Keratinocyte (primary cell): ENCODE results near the gene RAB5IF. TPM values are rescaled to one million over a fixed set of nuclear protein-coding genes. Genes with fewer than 3 reads are reported as not detected.

Source experiments
- DNase-seq: peaks from one replicate; pipeline ENCODE4 v3.0.0-alpha.2; 2011; ENCODE audit warnings: low read depth, missing footprints, low spot score
- FAIRE-seq: peaks from 2 replicates; lab custom pipeline; 2011; peaks lifted over from hg19 to GRCh38; lab: Jason Lieb, UNC
- H2AFZ ChIP-seq: 2 replicates; pipeline ENCODE4 v1.6.0; 2012; ENCODE audit warnings: low read length, control low read depth, inconsistent platforms; ENCODE audit not compliant: control insufficient read depth
- H3K27ac ChIP-seq: 2 replicates; pipeline ENCODE4 v1.5.1; 2011; ENCODE audit warnings: low read length; ENCODE audit not compliant: control insufficient read depth, insufficient read depth
- H3K27me3 ChIP-seq: 3 replicates; pipeline ENCODE4 v1.6.0; 2011; ENCODE audit warnings: low read length; ENCODE audit not compliant: control insufficient read depth, insufficient read depth; ENCODE audit errors: extremely low read depth
- H3K36me3 ChIP-seq, 2 experiments: 2 replicates in 1 of 2; 3 replicates in 1 of 2; pipeline ENCODE4 v1.5.1; 2011; ENCODE audit warnings: low read length in 2 of 2, mild to moderate bottlenecking in 1 of 2; ENCODE audit not compliant: control insufficient read depth in 2 of 2, insufficient read depth in 2 of 2; ENCODE audit errors: extremely low read depth in 1 of 2
- H3K4me1 ChIP-seq: 3 replicates; pipeline ENCODE4 v1.5.1; 2011; ENCODE audit warnings: low read length; ENCODE audit not compliant: control insufficient read depth, insufficient read depth; ENCODE audit errors: extremely low read depth
- H3K4me2 ChIP-seq: 3 replicates; pipeline ENCODE4 v1.6.0; 2011; ENCODE audit warnings: low read depth, low read length; ENCODE audit not compliant: control insufficient read depth, insufficient read depth; ENCODE audit errors: extremely low read depth
- H3K4me3 ChIP-seq, 3 experiments: fragments of 200-600 bp in 1 of 3; sonication (generic) in 1 of 3; 2 replicates in 2 of 3; 3 replicates in 1 of 3; pipeline ENCODE4 v1.5.1; 2011 to 2016; ENCODE audit warnings: low read length in 3 of 3, mild to moderate bottlenecking in 3 of 3, control low read depth in 2 of 3, inconsistent platforms in 1 of 3, low read depth in 1 of 3, mixed read lengths in 1 of 3, mixed run types in 1 of 3, moderate library complexity in 1 of 3; ENCODE audit not compliant: control insufficient read depth in 2 of 3, insufficient read depth in 2 of 3; ENCODE audit errors: extremely low read depth in 1 of 3
- H3K79me2 ChIP-seq: 2 replicates; pipeline ENCODE4 v1.6.0; 2012; ENCODE audit warnings: low read length; ENCODE audit not compliant: control insufficient read depth, insufficient read depth
- H3K9ac ChIP-seq: 3 replicates; pipeline ENCODE4 v1.6.0; 2011; ENCODE audit warnings: low read length; ENCODE audit not compliant: control insufficient read depth, insufficient read depth; ENCODE audit errors: extremely low read depth
- H3K9me1 ChIP-seq: 3 replicates; pipeline ENCODE4 v1.6.0; 2011; ENCODE audit warnings: low read length; ENCODE audit not compliant: control insufficient read depth, insufficient read depth; ENCODE audit errors: extremely low read depth
- H3K9me3 ChIP-seq: 2 replicates; pipeline ENCODE4 v1.5.1; 2012; ENCODE audit warnings: low read depth, low read length; ENCODE audit not compliant: control insufficient read depth
- H4K20me1 ChIP-seq: 3 replicates; pipeline ENCODE4 v1.6.0; 2011; ENCODE audit warnings: low read length; ENCODE audit not compliant: control insufficient read depth, insufficient read depth; ENCODE audit errors: extremely low read depth
- CTCF ChIP-seq, 3 experiments: IDR thresholded peaks in 1 of 3; conservative IDR thresholded peaks in 1 of 3; optimal IDR thresholded peaks in 1 of 3; 2 replicates in 2 of 3; 3 replicates in 1 of 3; pipeline versions ENCODE3 to v1.5.1; 2011; ENCODE audit warnings: low read length in 3 of 3, mild to moderate bottlenecking in 3 of 3, moderate library complexity in 2 of 3, control low read depth in 1 of 3, inconsistent platforms in 1 of 3; ENCODE audit not compliant: insufficient read depth in 2 of 3; ENCODE audit errors: extremely low read depth in 1 of 3
- EZH2 ChIP-seq: IDR thresholded peaks from one replicate; pipeline ENCODE4 v1.6.1; 2012; ENCODE audit warnings: inconsistent platforms, mild to moderate bottlenecking, low read length, moderate library complexity
- dilution Hi-C: fragments of 300-500 bp; cut with MboI; formaldehyde crosslinking; loops from one replicate; pipeline ENCODE4 v1.7.0; 2020; ENCODE audit warnings: low sequenced_read_pairs; ENCODE audit not compliant: extremely low pct_ligation_motif_present
- polyA plus RNA-seq, 5 experiments: library from polyadenylated mRNA; depleted of rRNA in 3 of 5; stranded (reverse) in 3 of 5; stranded (forward) in 1 of 5; unstranded in 1 of 5; fragments of >200 nt; gene quantifications; 1 replicate in 1 of 5; 2 replicates in 3 of 5; 3 replicates in 1 of 5; pipeline versions ENCODE4 v1.2.1 to v1.2.3, GENCODE V29; 2011 to 2012; ENCODE audit warnings: missing spikeins in 2 of 5, low read depth in 1 of 5, low replicate concordance in 1 of 5

Gene RAB5IF
- polyA plus RNA-seq, 1 donor (not counting 4 experiments of a cell fraction or from before 2014, with no cell fraction given) = 188 TPM

GRCh38 chr20:36565520-36565919 lies 40.1 kb upstream of the RAB5IF start:
- no peak overlapping the region for H3K4me3 ChIP-seq
- FAIRE-seq = no peak

GRCh38 chr20:36569847-36570429 lies 35.6 kb upstream of the RAB5IF start:
- FAIRE-seq = no peak
- no peak for DNase-seq
- no peaks in the 10 kb centered on the region for H4K20me1 ChIP-seq
- no peak overlapping the region for H3K4me3 ChIP-seq
- H3K4me2 ChIP-seq = no peak overlapping the region
- peaks cover under 1% of the 10 kb centered on the region for H3K79me2 ChIP-seq
- no peaks in the 10 kb centered on the region for H3K36me3 ChIP-seq
- H3K27me3 ChIP-seq = no peaks in the 10 kb centered on the region
- TF ChIP-seq CTCF (optimal IDR thresholded peaks at IDR 0.05 in 1 of 3, IDR thresholded peaks at IDR 0.05 in 1 of 3, conservative IDR thresholded peaks at IDR 0.05 in 1 of 3; ENCODE audit: extremely low read depth in 1 of 3, insufficient read depth in 2 of 3, low read length in 3 of 3) = no peak
- H3K9me1 ChIP-seq = no peaks in the 10 kb centered on the region
- dilution Hi-C loops = no loop called here
- H2AFZ ChIP-seq = peak overlapping the region; percentile 20
- H3K9me3 ChIP-seq = no peaks in the 10 kb centered on the region
- H3K27ac ChIP-seq = no peak overlapping the region
- H3K4me1 ChIP-seq = peaks cover 17% of the 10 kb centered on the region
- H3K9ac ChIP-seq = no peak overlapping the region

More at GRCh38 chr20:36565520-36565919, 40.1 kb upstream of the RAB5IF start:
- H3K9me1 ChIP-seq = no peaks in the 10 kb centered on the region
- no peaks in the 10 kb centered on the region for H3K27me3 ChIP-seq
- H3K9me3 ChIP-seq = no peaks in the 10 kb centered on the region
- no peak overlapping the region for H3K9ac ChIP-seq
- no peak for DNase-seq
- no peak for TF ChIP-seq CTCF (optimal IDR thresholded peaks at IDR 0.05 in 1 of 3, IDR thresholded peaks at IDR 0.05 in 1 of 3, conservative IDR thresholded peaks at IDR 0.05 in 1 of 3; ENCODE audit: extremely low read depth in 1 of 3, insufficient read depth in 2 of 3, low read length in 3 of 3)
- no peak for TF ChIP-seq EZH2
- no peak overlapping the region for H2AFZ ChIP-seq
- H4K20me1 ChIP-seq = no peaks in the 10 kb centered on the region
- dilution Hi-C loops = no loop called here
- no peaks in the 10 kb centered on the region for H3K36me3 ChIP-seq
- no peak overlapping the region for H3K27ac ChIP-seq
- H3K4me2 ChIP-seq = no peak overlapping the region
- H3K4me1 ChIP-seq = peaks cover 6% of the 10 kb centered on the region
- H3K79me2 ChIP-seq = no peaks in the 10 kb centered on the region
